Measurements from ENCODE around the gene UNC5A. TPM values are rescaled to one million over a fixed set of nuclear protein-coding genes. Genes with fewer than 3 reads are reported as not detected.

The UNC5A gene
- total RNA-seq, 1 experiment from 2014 or later = 10.1 TPM

GRCh38 chr5:176906126-176906525 lies 95.8 kb downstream of the UNC5A start:
- Histone ChIP-seq H3K27me3 (ENCODE audit: insufficient read depth, low read length) (no peaks in the 10 kb centered on the region), H3K4me1 (ENCODE audit: control insufficient read depth in 1 of 2, insufficient read depth in 2 of 2, low read length in 2 of 2) (no peaks in the 10 kb centered on the region), H3K9ac (ENCODE audit: low read length) (no peak overlapping the region), H3K9me2 (ENCODE audit: insufficient read depth) (no peaks in the 10 kb centered on the region), H3K27ac (ENCODE audit: low read depth, low read length) (no peak overlapping the region), H2AFZ (ENCODE audit: low read depth, low read length, poor library complexity, severe bottlenecking) (no peak overlapping the region), H3K9me3 (ENCODE audit: control insufficient read depth in 1 of 2, insufficient read depth in 1 of 2, low read depth in 1 of 2, low read length in 2 of 2) (no peaks in the 10 kb centered on the region), H3K4me2 (ENCODE audit: low read length) (no peak overlapping the region), H3K4me3 (replicated peaks in 1 of 2; ENCODE audit: low read depth in 1 of 2, low read length in 2 of 2) (no peak overlapping the region), H3K36me3 (ENCODE audit: control insufficient read depth in 1 of 2, insufficient read depth in 2 of 2, low read length in 2 of 2) (peaks cover 25 to 54% of the 10 kb centered on the region in 2 experiments), H4K20me1 (ENCODE audit: insufficient read depth) (no peaks in the 10 kb centered on the region), H3K79me2 (ENCODE audit: insufficient read depth, low read length) (no peaks in the 10 kb centered on the region)
- TF ChIP-seq SIN3A (IDR thresholded peaks at IDR 0.05; ENCODE audit: low read depth) = no peak
- no peak for TF ChIP-seq CEBPB (IDR thresholded peaks at IDR 0.05; ENCODE audit: low read depth)
- TF ChIP-seq ZBTB33 (IDR thresholded peaks at IDR 0.05; ENCODE audit: extremely low read depth, insufficient replicate concordance, low read length) = no peak
- no peak for TF ChIP-seq FOSL1 (IDR thresholded peaks at IDR 0.05; ENCODE audit: low read depth)
- TF ChIP-seq ZNF274 (IDR thresholded peaks at IDR 0.05; ENCODE audit: low read depth, low read length) = no peak
- TF ChIP-seq YY1 (IDR thresholded peaks at IDR 0.05; ENCODE audit: extremely low read depth, insufficient replicate concordance, low read depth, low read length) = no peak
- ChIA-PET CTCF (no interaction called here), RAD21 (ENCODE audit: low non-redundant PET in 1 of 2, low total read pairs in 2 of 2, uncharacterized antibody in 2 of 2, unreplicated experiment in 2 of 2) (no interaction called here), POLR2A (no interaction called here)
- DNase-seq (ENCODE audit: low read depth, low spot score) = no peak
- intact Hi-C loops (cut with micrococcal nuclease) = no loop called here
- no peak for ATAC-seq
- BruUV-seq (replicated peaks) = no TSS peak

GRCh38 chr5:176906796-176907195 lies 96.4 kb downstream of the UNC5A start:
- no peaks in the 10 kb centered on the region for H3K9me3 ChIP-seq (ENCODE audit: control insufficient read depth in 1 of 2, insufficient read depth in 1 of 2, low read depth in 1 of 2, low read length in 2 of 2)
- ChIA-PET CTCF (no interaction called here), POLR2A (no interaction called here), RAD21 (ENCODE audit: low non-redundant PET in 1 of 2, low total read pairs in 2 of 2, uncharacterized antibody in 2 of 2, unreplicated experiment in 2 of 2) (no interaction called here)
- H3K9ac ChIP-seq (ENCODE audit: low read length) = no peak overlapping the region
- H3K27me3 ChIP-seq (ENCODE audit: insufficient read depth, low read length) = no peaks in the 10 kb centered on the region
- H4K20me1 ChIP-seq (ENCODE audit: insufficient read depth) = no peaks in the 10 kb centered on the region
- H3K4me2 ChIP-seq (ENCODE audit: low read length) = no peak overlapping the region
- BruUV-seq (replicated peaks) = no TSS peak
- TF ChIP-seq SRF (IDR thresholded peaks at IDR 0.05; ENCODE audit: low read depth) (no peak), EGR1 (IDR thresholded peaks at IDR 0.05; ENCODE audit: low read depth) (no peak), POLR2A (IDR thresholded peaks at IDR 0.05; ENCODE audit: borderline replicate concordance, extremely low read depth, insufficient read depth, insufficient read length) (no peak), FOSL1 (IDR thresholded peaks at IDR 0.05; ENCODE audit: low read depth) (no peak), ELF1 (IDR thresholded peaks at IDR 0.05; ENCODE audit: borderline replicate concordance, low read depth) (no peak), SP1 (IDR thresholded peaks at IDR 0.05; ENCODE audit: low read depth) (no peak), ZNF274 (IDR thresholded peaks at IDR 0.05; ENCODE audit: low read depth, low read length) (no peak), SIN3A (IDR thresholded peaks at IDR 0.05; ENCODE audit: low read depth) (no peak), EZH2phosphoT487 (IDR thresholded peaks at IDR 0.05; ENCODE audit: borderline replicate concordance) (no peak), ZBTB33 (IDR thresholded peaks at IDR 0.05; ENCODE audit: extremely low read depth, insufficient replicate concordance, low read length) (no peak), ZFX (IDR thresholded peaks at IDR 0.05) (no peak), TCF7L2 (IDR thresholded peaks at IDR 0.05; ENCODE audit: borderline replicate concordance, extremely low read depth, insufficient read depth, insufficient read length) (no peak)
- TF ChIP-seq, protein P1, sequence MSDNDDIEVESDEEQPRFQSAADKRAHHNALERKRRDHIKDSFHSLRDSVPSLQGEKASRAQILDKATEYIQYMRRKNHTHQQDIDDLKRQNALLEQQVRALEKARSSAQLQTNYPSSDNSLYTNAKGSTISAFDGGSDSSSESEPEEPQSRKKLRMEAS (IDR thresholded peaks at IDR 0.05) = no peak
- TF ChIP-seq, protein P2, sequence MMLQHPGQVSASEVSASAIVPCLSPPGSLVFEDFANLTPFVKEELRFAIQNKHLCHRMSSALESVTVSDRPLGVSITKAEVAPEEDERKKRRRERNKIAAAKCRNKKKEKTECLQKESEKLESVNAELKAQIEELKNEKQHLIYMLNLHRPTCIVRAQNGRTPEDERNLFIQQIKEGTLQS (IDR thresholded peaks at IDR 0.05) = no peak
- ATAC-seq (no peak), DNase-seq (ENCODE audit: low read depth, low spot score) (no peak)
- intact Hi-C loops (cut with micrococcal nuclease) = no loop called here
- no peaks in the 10 kb centered on the region for H3K79me2 ChIP-seq (ENCODE audit: insufficient read depth, low read length)
- peaks cover 25 to 54% of the 10 kb centered on the region in 2 experiments for H3K36me3 ChIP-seq (ENCODE audit: control insufficient read depth in 1 of 2, insufficient read depth in 2 of 2, low read length in 2 of 2)
- H3K4me3 ChIP-seq (replicated peaks in 1 of 2; ENCODE audit: low read depth in 1 of 2, low read length in 2 of 2) = no peak overlapping the region
- H3K27ac ChIP-seq (ENCODE audit: low read depth, low read length) = no peak overlapping the region
- H3K4me1 ChIP-seq (ENCODE audit: control insufficient read depth in 1 of 2, insufficient read depth in 2 of 2, low read length in 2 of 2) = no peaks in the 10 kb centered on the region
- H2AFZ ChIP-seq (ENCODE audit: low read depth, low read length, poor library complexity, severe bottlenecking) = no peak overlapping the region
- no peaks in the 10 kb centered on the region for H3K9me2 ChIP-seq (ENCODE audit: insufficient read depth)
